Activated naive CD4-positive, alpha-beta T cell treated with anti-CD3 and anti-CD28 coated beads, Interleukin-2, amount 50 U/mL, for 24 hours (primary cell): ENCODE data around the gene TDRD7.
"Not testable (repeated sequence)": the region's sequence is repeated elsewhere in the genome, so short reads cannot be mapped to it uniquely, and the experiment has no call there.

ENCODE experiments used
- H3K27ac Mint-ChIP-seq: one replicate; pipeline ENCODE4 v1.8.0; 2021; ENCODE audit warnings: mild to moderate bottlenecking, mixed read lengths
- H3K27me3 Mint-ChIP-seq: one replicate; pipeline ENCODE4 v1.8.0; 2021; ENCODE audit warnings: mixed read lengths
- H3K36me3 Mint-ChIP-seq: one replicate; pipeline ENCODE4 v1.8.0; 2021; ENCODE audit warnings: mixed read lengths
- H3K4me1 Mint-ChIP-seq: one replicate; pipeline ENCODE4 v1.8.0; 2021; ENCODE audit warnings: mixed read lengths
- H3K4me3 Mint-ChIP-seq: one replicate; pipeline ENCODE4 v1.8.0; 2021; ENCODE audit warnings: mild to moderate bottlenecking, mixed read lengths
- H3K9me3 Mint-ChIP-seq: one replicate; pipeline ENCODE4 v1.8.0; 2021; ENCODE audit warnings: mixed read lengths

Gene TDRD7

DNA sequence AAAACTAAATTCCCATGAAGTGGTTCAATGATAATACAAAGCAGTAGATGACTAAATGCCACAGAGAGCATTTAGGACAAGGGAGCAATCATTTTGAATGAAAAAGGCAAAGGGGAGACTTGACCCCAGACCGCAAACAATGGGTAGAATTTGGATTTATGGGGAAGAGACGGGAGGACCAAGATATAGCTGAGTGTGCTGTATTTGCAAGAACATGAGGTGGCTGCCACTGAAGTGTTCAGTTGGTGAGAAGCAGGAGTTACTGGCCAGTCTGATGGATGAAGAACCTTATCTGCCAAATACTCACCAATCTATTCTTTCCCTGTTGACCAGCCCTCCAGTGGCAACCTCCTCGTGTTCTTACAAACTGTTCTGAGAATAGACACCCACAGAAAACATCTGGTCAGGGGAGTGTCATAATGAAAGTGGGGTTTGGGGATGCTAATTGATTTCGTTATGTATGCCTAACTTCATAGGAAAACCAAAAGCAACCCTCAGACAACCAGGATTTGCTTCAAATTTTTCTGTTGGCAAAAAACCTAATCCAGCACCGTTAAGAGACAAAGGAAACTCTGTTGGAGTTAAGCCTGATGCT is 19.8 kb downstream of the TDRD7 start:
- no peaks in the 10 kb centered on the region for H3K9me3 Mint-ChIP-seq
- no peak overlapping the region for H3K27ac Mint-ChIP-seq
- peaks cover 24% of the 10 kb centered on the region for H3K36me3 Mint-ChIP-seq
- H3K4me3 Mint-ChIP-seq = no peak overlapping the region
- H3K27me3 Mint-ChIP-seq = no peaks in the 10 kb centered on the region
- H3K4me1 Mint-ChIP-seq = no peaks in the 10 kb centered on the region

DNA sequence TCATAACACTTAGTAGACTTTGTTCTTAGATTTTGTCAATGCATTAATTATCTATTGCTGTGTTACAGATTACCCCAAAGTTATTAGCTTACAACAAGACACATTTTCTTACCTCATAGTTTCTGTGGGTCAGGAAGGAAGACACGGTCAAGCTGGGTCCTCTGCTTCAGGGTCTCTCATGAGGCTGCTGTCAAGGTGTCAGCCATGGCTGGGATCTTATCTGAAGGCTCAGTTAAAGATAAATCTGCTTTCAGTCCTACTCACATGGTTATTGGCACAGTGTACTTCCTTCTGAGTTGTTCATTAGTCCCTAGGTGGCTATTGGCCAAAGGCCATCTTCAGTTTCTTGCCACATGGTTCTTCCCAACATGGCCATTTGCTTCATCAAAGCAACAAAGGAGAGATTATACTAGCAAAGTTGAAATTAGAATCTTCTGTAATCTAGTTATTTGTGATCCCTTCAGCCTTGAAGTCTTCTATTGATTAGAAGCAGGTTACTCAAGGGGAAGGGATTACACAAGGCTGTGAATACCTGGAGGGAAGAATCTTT is 25.2 kb downstream of the TDRD7 start:
- Mint-ChIP-seq H3K27ac (no peak overlapping the region), H3K9me3 (no peaks in the 10 kb centered on the region), H3K27me3 (no peaks in the 10 kb centered on the region), H3K4me3 (no peak overlapping the region), H3K36me3 (peaks cover 17% of the 10 kb centered on the region), H3K4me1 (no peaks in the 10 kb centered on the region)

DNA sequence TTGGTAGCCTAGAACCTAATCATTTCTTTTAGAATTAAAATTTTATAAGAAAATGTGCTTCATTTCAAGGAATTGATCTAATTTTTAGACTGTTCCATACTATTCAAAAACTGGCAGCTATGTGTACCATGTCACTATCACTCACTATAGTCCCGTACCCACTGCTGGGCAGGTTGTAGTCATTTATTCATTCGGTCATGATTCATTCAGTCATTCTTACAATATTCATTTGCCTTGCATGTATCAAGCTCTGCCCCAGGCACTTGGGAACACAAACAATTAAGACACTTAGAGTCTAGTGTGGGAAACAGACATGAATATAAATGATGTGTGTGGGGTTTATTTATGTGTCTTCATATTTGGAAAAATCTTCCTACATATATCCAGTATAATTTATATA is 26.4 kb downstream of the TDRD7 start:
- Mint-ChIP-seq H3K36me3 (peaks cover 14% of the 10 kb centered on the region), H3K27me3 (no peaks in the 10 kb centered on the region), H3K4me1 (no peaks in the 10 kb centered on the region), H3K9me3 (no peaks in the 10 kb centered on the region), H3K4me3 (no peak overlapping the region), H3K27ac (no peak overlapping the region)

DNA sequence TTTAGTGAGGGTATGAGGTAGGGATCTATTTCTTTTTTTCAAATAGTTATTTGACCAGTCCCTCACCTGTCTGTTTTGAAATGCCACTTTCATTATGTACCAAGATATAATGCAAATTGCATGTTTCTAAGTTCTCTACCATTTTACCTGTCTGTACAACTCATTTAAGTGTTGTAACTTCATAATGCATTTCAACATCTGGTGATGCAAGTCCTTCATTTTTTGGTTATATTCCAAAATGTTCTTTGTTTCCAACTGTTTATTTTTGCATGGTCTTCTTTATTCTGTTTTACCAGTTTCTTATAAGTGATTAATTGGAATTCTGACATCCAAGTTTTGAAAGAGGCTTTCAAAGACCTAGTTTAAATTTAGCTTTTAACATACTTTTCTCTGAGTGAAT is 26.8 kb downstream of the TDRD7 start:
- H3K4me3 Mint-ChIP-seq = no peak overlapping the region
- no peaks in the 10 kb centered on the region for H3K4me1 Mint-ChIP-seq
- no peaks in the 10 kb centered on the region for H3K9me3 Mint-ChIP-seq
- H3K27ac Mint-ChIP-seq = no peak overlapping the region
- no peaks in the 10 kb centered on the region for H3K27me3 Mint-ChIP-seq
- H3K36me3 Mint-ChIP-seq = peaks cover 13% of the 10 kb centered on the region

DNA sequence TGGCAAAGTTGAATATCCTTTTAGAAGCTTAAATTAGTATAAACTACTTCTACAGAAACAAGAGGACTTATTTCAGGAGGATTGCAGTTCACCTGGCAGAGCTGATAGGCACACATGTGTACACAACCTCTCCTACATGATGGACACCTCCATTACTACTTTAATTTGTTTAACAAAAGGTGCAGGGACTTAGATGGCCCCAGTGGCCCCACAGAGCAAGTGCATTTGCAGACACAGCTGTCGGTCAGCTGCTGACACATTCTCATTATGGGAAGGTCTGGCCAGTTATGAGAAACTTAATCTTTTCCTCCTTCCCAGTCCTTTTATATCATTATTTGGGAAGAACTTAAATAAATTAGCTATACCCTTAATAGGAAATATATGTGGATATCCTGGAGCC is 28.3 kb downstream of the TDRD7 start:
- Mint-ChIP-seq H3K27ac (no peak overlapping the region), H3K27me3 (no peaks in the 10 kb centered on the region), H3K4me3 (no peak overlapping the region), H3K36me3 (peaks cover 10% of the 10 kb centered on the region), H3K4me1 (no peaks in the 10 kb centered on the region), H3K9me3 (no peaks in the 10 kb centered on the region)

DNA sequence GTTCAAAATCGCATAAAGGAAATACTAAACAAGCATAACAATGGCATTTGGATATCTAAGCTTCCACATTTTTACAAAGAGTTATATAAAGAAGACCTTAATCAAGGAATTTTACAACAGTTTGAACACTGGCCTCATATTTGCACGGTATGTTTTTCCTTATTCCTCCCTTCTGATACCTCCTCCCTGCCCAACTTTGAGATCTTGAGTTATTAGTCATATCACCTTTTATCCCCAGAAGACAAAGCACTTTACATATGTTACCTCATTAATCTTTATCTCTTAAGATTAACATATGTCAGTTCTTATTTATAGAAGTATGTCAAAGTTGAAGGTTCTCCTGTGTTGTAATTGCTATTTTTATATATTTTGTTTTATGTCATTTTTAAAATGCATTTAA is 29.8 kb downstream of the TDRD7 start:
- Mint-ChIP-seq H3K27ac (no peak overlapping the region), H3K36me3 (peaks cover 12% of the 10 kb centered on the region), H3K4me1 (no peaks in the 10 kb centered on the region), H3K27me3 (no peaks in the 10 kb centered on the region), H3K4me3 (no peak overlapping the region), H3K9me3 (no peaks in the 10 kb centered on the region)

DNA sequence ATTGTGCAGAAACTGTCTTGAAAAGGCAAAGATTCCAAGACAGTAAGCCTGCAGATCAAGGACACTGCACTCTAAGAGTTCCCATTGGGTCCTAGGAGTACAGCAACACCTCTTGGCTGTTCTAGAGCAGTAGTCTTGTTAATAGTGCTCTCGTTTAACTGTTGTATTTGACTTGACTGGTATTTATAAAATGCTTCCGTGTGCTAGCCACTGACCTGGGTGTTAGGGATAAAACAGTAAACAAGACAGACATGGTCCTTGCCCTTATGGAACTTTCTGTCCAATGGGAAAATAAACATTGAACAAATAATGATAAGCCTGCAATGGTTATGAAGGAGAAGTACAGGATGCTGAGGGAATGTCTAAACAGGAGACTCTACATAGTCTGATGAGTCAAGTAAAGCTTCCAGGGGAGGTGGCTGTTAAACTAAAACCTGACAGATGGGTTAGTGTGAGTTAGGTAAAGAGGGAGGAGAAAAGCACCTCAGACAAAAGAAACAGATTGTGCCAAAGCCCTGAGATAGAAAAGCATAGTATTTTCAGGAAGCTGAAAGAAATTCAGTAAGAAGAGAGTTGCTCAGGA is 33.3 kb downstream of the TDRD7 start:
- no peaks in the 10 kb centered on the region for H3K4me1 Mint-ChIP-seq
- H3K27ac Mint-ChIP-seq = no peak overlapping the region
- H3K4me3 Mint-ChIP-seq = no peak overlapping the region
- no peaks in the 10 kb centered on the region for H3K9me3 Mint-ChIP-seq
- H3K36me3 Mint-ChIP-seq = peaks cover 16% of the 10 kb centered on the region
- no peaks in the 10 kb centered on the region for H3K27me3 Mint-ChIP-seq

DNA sequence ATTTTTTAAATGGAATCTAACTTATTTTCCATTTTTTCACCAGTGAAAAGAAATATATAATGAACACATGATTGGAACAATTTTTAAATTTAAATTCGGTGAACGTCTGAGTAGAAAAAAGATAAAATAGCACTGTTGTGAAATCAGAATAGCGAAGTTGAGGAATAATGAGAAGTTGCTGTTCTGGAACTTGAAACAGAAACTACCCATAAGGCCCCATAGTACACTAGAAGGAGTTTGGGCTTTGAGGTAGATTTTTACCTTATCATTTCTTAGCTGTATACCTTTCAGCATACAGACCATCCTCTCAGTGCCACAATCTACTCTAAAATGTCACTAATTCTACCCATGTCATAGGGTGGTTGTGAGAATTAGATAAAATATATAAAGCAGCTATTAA is 35.1 kb downstream of the TDRD7 start:
- Mint-ChIP-seq H3K4me3 (no peak overlapping the region), H3K36me3 (peaks cover 16% of the 10 kb centered on the region), H3K4me1 (no peaks in the 10 kb centered on the region), H3K27ac (no peak overlapping the region), H3K27me3 (no peaks in the 10 kb centered on the region), H3K9me3 (no peaks in the 10 kb centered on the region)

DNA sequence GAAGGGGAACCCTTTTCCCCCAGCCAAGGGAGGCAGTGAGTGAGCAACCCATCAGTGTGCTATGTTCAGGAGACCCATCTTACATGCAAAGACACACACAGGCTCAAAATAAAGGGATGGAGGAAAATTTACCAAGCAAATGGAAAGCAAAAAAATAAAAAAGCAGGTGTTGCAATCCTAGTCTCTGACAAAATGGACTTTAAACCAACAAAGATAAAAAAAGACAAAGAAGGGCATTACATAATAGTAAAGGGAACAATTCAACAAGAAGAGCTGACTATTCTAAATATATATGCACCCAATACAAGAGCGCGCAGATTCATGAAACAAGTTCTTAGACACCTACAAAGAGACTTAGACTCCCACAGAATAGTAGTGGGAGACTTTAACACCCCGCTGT is 41.7 kb downstream of the TDRD7 start:
- not testable (repeated sequence) for H3K9me3 Mint-ChIP-seq, H3K27me3 Mint-ChIP-seq, H3K4me3 Mint-ChIP-seq, H3K4me1 Mint-ChIP-seq, H3K27ac Mint-ChIP-seq
- peaks cover 29% of the 10 kb centered on the region for H3K36me3 Mint-ChIP-seq

DNA sequence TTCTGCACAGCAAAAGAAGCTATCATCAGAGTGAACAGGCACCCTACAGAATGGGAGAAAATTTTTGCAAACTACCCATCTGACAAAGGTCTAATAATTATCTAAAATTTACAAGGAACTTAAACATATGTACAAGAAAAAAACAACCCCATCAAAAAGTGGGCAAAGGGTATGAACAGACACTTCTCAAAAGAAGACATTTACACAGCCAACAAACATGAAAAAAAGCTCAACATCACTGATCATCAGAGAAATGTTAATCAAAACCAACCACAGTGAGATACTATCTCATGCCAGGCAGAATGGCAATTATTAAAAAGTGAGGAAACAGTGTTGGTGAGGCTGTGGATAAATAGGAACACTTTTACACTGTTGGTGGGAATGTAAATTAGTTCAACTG is 44.9 kb downstream of the TDRD7 start:
- H3K27ac Mint-ChIP-seq, H3K4me3 Mint-ChIP-seq, H3K27me3 Mint-ChIP-seq, H3K4me1 Mint-ChIP-seq, H3K9me3 Mint-ChIP-seq: not testable (repeated sequence)
- peaks cover 29% of the 10 kb centered on the region for H3K36me3 Mint-ChIP-seq

DNA sequence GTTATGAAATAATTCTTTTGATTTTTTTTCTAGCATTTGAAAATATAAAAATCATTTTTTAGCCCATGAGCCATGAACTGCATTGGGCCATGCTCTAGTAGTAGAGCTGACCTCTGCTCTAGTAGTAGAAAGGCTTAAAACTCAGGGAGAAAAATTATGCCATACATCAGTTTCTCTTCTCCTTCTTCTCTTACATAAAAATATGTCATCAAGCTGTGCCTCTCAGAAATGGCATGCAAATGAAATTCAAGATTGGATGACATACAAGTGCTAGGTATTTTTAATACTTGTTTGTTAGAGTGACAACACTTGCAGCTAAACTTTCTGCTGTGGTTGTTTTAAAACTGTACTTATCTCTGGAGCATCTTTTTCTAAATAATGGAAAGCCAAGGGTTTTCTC is 47.4 kb downstream of the TDRD7 start:
- Mint-ChIP-seq H3K4me3 (no peak overlapping the region), H3K9me3 (no peaks in the 10 kb centered on the region), H3K27ac (no peak overlapping the region), H3K27me3 (no peaks in the 10 kb centered on the region), H3K36me3 (peaks cover 15% of the 10 kb centered on the region), H3K4me1 (no peaks in the 10 kb centered on the region)

DNA sequence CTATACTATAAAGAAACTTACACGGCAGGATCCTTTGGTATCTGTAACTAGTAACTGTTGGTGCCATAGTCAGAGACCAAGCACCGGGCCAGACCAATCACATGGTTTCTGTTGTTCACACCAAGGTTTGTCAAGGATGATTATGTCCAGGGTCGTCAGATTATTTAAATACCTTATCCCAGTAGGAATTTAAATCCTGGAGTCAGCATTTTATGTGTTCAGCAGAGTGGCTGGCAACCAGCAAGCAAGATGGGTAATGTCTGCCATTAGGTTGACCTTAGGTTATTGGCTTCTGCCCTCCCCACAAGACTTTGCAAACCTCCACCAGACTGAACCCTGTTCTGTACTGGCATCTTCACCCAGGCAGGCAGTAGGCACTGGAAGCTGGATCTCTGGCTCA is 50.3 kb downstream of the TDRD7 start:
- Mint-ChIP-seq H3K4me3 (no peak overlapping the region), H3K9me3 (no peaks in the 10 kb centered on the region), H3K36me3 (peaks cover 11% of the 10 kb centered on the region), H3K4me1 (no peaks in the 10 kb centered on the region), H3K27ac (no peak overlapping the region), H3K27me3 (no peaks in the 10 kb centered on the region)

DNA sequence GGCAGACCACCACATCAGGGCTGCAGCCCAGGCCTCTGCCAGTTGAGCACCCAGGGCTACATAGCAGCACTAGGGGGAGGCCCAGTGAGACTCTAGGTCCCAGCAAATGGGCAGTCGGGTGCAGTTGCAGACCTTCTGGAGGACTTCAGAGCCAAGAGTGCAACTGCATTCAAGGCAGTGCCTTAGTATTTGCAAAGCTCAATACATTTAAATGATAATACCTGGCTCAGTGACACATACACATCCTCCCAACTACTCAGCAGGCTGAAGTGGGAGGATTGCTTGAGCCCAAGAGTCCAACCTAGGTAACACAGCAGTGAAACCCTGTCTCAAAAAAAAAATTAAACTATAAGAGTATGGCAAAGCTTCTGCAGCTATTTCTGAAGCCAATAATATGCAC is 51.0 kb downstream of the TDRD7 start:
- no peaks in the 10 kb centered on the region for H3K27me3 Mint-ChIP-seq
- H3K4me1 Mint-ChIP-seq = no peaks in the 10 kb centered on the region
- no peak overlapping the region for H3K27ac Mint-ChIP-seq
- peaks cover 16% of the 10 kb centered on the region for H3K36me3 Mint-ChIP-seq
- no peaks in the 10 kb centered on the region for H3K9me3 Mint-ChIP-seq
- H3K4me3 Mint-ChIP-seq = no peak overlapping the region

DNA sequence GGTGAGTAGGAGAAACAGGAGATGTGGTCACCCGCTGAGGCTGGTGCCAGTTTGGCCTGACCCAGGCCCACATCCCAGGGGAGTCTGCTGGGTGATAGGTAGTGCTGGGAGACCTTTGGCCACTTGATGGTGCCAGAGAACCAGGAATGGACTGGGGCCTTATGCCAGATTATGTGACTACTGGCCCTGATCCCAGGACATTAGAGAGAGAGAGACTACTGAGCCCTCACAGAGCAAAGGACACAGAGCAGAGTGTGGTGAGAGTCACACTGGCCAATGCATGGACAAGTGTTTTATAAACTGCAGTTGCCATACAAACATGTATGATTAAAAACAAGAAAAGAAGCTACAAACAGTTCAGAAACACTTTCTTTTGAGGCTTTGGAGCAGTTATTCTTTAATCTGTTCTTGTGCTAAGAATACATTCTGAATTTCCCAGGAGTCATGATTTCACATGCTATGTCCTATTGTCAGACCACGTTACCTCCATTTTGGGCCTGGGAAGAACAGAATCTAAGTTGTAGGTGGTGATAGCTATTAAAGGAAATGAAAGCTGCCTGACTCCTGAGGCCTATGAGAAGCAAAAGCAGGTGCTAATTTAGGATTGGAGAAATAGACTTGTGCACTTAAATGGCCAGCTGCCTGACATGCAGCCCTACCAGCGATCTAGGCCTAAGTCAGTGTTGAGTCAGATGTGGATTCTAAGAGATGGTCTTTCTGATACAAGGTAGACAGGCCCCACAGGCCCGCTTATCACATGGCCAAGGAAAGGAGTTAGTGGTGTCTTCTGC is 57.0 kb downstream of the TDRD7 start:
- no peak overlapping the region for H3K27ac Mint-ChIP-seq
- peaks cover 21% of the 10 kb centered on the region for H3K36me3 Mint-ChIP-seq
- no peaks in the 10 kb centered on the region for H3K9me3 Mint-ChIP-seq
- H3K4me1 Mint-ChIP-seq = no peaks in the 10 kb centered on the region
- no peak overlapping the region for H3K4me3 Mint-ChIP-seq
- no peaks in the 10 kb centered on the region for H3K27me3 Mint-ChIP-seq

DNA sequence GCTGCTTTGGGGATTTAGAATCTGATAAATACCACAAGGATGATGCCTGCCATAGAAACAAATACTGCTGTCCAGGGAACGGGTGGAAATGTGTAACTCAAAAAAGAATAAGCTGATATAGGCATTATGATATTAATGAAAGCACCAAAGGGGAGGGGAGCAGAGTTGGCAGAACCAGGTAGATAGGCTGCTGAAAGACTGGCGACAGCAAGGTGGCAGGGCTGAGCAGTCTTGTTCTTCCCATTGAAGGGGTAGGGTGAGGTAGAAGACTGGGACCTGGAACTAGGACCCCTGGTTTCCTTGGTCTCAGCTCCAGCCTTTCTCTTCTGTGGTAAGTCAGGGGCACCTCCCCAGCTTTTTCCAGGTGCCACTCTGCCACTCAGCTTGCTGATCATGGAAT is 58.2 kb downstream of the TDRD7 start:
- Mint-ChIP-seq H3K9me3 (no peaks in the 10 kb centered on the region), H3K36me3 (peaks cover 25% of the 10 kb centered on the region), H3K27me3 (no peaks in the 10 kb centered on the region), H3K4me3 (no peak overlapping the region), H3K27ac (no peak overlapping the region), H3K4me1 (no peaks in the 10 kb centered on the region)

DNA sequence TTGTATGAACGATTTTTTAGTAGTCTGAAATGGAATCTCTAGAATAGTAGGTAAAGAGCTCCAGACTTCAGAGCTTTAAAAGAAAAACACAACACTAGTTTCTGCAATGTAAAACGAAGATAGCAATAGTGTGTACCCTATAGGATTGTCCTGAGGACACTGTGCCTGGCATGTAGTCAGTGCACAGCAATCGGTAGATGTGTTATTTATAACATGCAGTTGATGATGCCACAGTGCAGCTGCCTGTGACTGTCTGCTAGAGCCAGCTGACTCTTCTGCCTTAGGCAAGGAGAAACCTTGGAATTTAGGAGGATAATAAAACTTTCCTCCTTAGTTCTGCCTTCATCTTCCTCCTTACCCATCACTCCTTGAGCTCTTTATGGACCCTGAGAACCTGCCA is 61.8 kb downstream of the TDRD7 start:
- no peaks in the 10 kb centered on the region for H3K9me3 Mint-ChIP-seq
- no peaks in the 10 kb centered on the region for H3K27me3 Mint-ChIP-seq
- no peaks in the 10 kb centered on the region for H3K4me1 Mint-ChIP-seq
- peaks cover 23% of the 10 kb centered on the region for H3K36me3 Mint-ChIP-seq
- no peak overlapping the region for H3K27ac Mint-ChIP-seq
- no peak overlapping the region for H3K4me3 Mint-ChIP-seq
